Colonic mucosa (tissue), 4 donors: ENCODE data around the gene FOXC1. TPM values are rescaled to one million over a fixed set of nuclear protein-coding genes. Genes with fewer than 3 reads are reported as not detected.

Source experiments
- DNase-seq: peaks from one replicate; pipeline ENCODE4 v3.0.0-alpha.2; 2020
- H3K27ac ChIP-seq: fragments of 200-600 bp; one replicate; pipeline ENCODE4 v1.8.0; 2021
- H3K27me3 ChIP-seq: fragments of 200-600 bp; one replicate; pipeline ENCODE4 v1.8.0; 2021
- H3K36me3 ChIP-seq: fragments of 200-600 bp; one replicate; pipeline ENCODE4 v1.8.0; 2021
- H3K4me1 ChIP-seq: fragments of 200-600 bp; one replicate; pipeline ENCODE4 v1.8.0; 2021; ENCODE audit warnings: mild to moderate bottlenecking
- H3K4me3 ChIP-seq: fragments of 200-600 bp; one replicate; pipeline ENCODE4 v1.8.0; 2021
- H3K9ac ChIP-seq, 2 donors: one replicate each; pipeline ENCODE4 v1.7.0; 2013; ENCODE audit warnings: control low read depth in 2 of 2, low read depth in 2 of 2, low read length in 2 of 2
- H3K9me3 ChIP-seq: fragments of 200-600 bp; one replicate; pipeline ENCODE4 v1.8.0; 2021
- CTCF ChIP-seq: fragments of 200-600 bp; IDR thresholded peaks from one replicate; pipeline ENCODE4 v1.8.0; 2022; ENCODE audit warnings: antibody characterized with exemption, mild to moderate bottlenecking
- intact Hi-C: fragments of 100-400 bp; cut with DNase I; formaldehyde crosslinking; loops from one replicate; pipeline ENCODE4 v1.14.1; 2022
- total RNA-seq, 2 donors: library from RNA; stranded (reverse); fragmentation: NEBNext Ultra II Directional in 1 of 2; extraction: Animal tissue kit (Norgen Biotek cat#: 25700) in 1 of 2; gene quantifications; one replicate each; pipeline ENCODE4 v1.2.1, GENCODE V29; 2021
- donor health status: healthy.
- donor health status: DM: no; HTN: no; CAD: no.
- donor health status: DM: no; HTN: no; CAD: no.

Gene FOXC1
- total RNA-seq, 2 donors from 2014 or later, result 0.69 to 1.5 TPM

DNA sequence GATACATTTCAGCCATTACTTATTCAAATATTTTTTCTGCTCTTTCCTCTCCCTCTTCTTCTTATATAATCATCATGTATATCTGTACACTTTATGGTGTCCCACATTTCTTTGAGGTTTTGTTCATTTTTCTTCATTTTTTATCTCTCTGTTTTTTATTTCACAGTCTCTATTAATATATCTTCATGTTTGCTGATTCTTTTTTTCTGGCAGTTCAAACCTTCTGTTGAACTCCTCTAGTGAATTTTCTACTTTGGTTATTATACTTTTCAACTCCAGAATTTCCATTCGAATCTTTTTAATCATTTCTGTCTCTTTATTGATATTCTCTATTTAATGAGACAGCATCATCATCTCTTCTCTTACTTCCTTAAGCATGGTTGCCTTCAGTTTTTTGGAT, 38.9 kb upstream of the FOXC1 start:
- TF ChIP-seq CTCF, result no peak
- no peak for DNase-seq
- intact Hi-C loops, result no loop called here

DNA sequence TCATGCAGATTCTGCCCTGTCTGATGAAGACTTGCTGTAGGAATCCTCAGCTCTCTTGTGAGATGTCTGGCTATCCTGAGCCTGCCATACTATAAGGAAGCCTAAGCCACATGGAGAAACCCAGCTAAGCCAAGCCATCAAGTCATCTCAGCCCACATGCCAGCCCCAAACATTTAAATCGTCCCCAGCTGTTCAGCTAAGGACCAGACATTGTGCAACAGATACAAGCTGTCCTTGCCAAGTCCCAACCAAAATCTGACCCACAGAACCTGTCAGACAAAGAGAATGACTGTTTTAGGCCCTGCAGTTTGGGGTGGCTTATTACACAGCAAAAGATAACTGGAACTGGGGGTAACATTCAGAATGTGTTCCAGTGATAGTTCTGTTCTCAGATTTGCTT, 36.8 kb upstream of the FOXC1 start:
- no peak for TF ChIP-seq CTCF
- Histone ChIP-seq H3K27ac (no peak overlapping the region), H3K9ac (no peak overlapping the region), H3K27me3 (no peaks in the 10 kb centered on the region), H3K4me1 (no peaks in the 10 kb centered on the region), H3K9me3 (peaks cover 6% of the 10 kb centered on the region), H3K4me3 (no peak overlapping the region), H3K36me3 (no peaks in the 10 kb centered on the region)
- no peak for DNase-seq
- intact Hi-C loops, result no loop called here

More for the DNA sequence above, 38.9 kb upstream of the FOXC1 start:
- H3K27ac ChIP-seq, result no peak overlapping the region
- H3K9ac ChIP-seq, result no peak overlapping the region
- peaks cover 6% of the 10 kb centered on the region for H3K9me3 ChIP-seq
- H3K4me3 ChIP-seq, result no peak overlapping the region
- H3K27me3 ChIP-seq, result no peaks in the 10 kb centered on the region
- H3K36me3 ChIP-seq, result no peaks in the 10 kb centered on the region
- H3K4me1 ChIP-seq, result no peaks in the 10 kb centered on the region

DNA sequence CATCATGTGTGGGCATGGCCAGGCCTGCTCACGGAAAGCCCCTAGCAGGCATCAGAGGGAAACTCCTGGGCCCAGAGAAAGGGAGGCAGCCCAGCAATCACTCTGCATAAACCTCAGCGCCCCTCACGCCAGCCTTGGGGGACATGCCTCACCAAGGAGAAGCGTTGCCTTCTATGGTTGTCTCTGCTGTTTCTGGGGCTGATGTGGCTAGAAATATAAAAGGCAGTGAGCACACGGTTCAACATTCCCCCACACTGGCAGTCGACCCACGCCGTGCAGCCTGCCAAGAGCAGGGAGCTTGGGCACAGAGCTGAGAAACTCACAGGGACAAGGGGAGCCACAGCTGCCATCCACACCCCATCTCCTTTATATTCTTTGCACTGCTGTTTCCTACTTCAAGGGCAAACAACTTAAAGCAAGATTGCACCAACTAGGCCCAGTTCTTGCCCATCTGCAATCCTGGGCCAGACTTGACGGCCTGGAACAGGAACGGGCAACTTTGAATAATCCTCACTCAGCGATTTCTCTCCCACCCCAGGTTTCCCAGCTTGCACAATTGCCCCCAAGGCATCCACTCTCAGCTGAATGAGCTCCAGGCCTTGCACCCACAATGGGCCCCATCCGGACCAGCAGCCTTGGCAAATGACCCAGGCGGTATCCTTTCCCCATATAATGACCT, 35.5 kb upstream of the FOXC1 start:
- DNase-seq, result no peak
- H3K9me3 ChIP-seq, result peaks cover 6% of the 10 kb centered on the region
- no peak overlapping the region for H3K9ac ChIP-seq
- no peak for TF ChIP-seq CTCF
- no peaks in the 10 kb centered on the region for H3K4me1 ChIP-seq
- no peaks in the 10 kb centered on the region for H3K27me3 ChIP-seq
- H3K27ac ChIP-seq, result no peak overlapping the region
- H3K4me3 ChIP-seq, result no peak overlapping the region
- H3K36me3 ChIP-seq, result no peaks in the 10 kb centered on the region
- intact Hi-C loops, result no loop called here

- intact Hi-C loops, result no loop called here
- H3K9ac ChIP-seq, result no peak overlapping the region
- H3K4me3 ChIP-seq, result no peak overlapping the region
Measured at GRCh38 chr6:1574890-1575209, 34.9 kb upstream of the FOXC1 start.

GRCh38 chr6:1575210-1576041, 34.3 kb upstream of the FOXC1 start:
- intact Hi-C loops, result no loop called here
- no peaks in the 10 kb centered on the region for H3K36me3 ChIP-seq
- H3K9ac ChIP-seq, result no peak overlapping the region
- DNase-seq, result no peak
- no peaks in the 10 kb centered on the region for H3K27me3 ChIP-seq
- no peak for TF ChIP-seq CTCF
- no peak overlapping the region for H3K4me3 ChIP-seq
- no peak overlapping the region for H3K27ac ChIP-seq
- H3K9me3 ChIP-seq, result no peaks in the 10 kb centered on the region
- H3K4me1 ChIP-seq, result no peaks in the 10 kb centered on the region

More at GRCh38 chr6:1574890-1575209, 34.9 kb upstream of the FOXC1 start:
- H3K27ac ChIP-seq, result no peak overlapping the region
- H3K27me3 ChIP-seq, result no peaks in the 10 kb centered on the region
- TF ChIP-seq CTCF, result no peak
- H3K4me1 ChIP-seq, result no peaks in the 10 kb centered on the region
- no peaks in the 10 kb centered on the region for H3K36me3 ChIP-seq
- DNase-seq, result no peak
- peaks cover 2% of the 10 kb centered on the region for H3K9me3 ChIP-seq
